Neural crest cell (in vitro differentiated cells): ENCODE results near the gene ARHGAP9. TPM values are rescaled to one million over a fixed set of nuclear protein-coding genes. Genes with fewer than 3 reads are reported as not detected.
"Not testable (repeated sequence)": the region's sequence is repeated elsewhere in the genome, so short reads cannot be mapped to it uniquely, and the experiment has no call there.

Experiments
- DNase-seq: peaks from one replicate; pipeline ENCODE4 v3.0.0; 2021; ENCODE audit warnings: low read depth, mixed read lengths, low spot score
- H3K27ac Mint-ChIP-seq: one replicate; pipeline ENCODE4 v1.8.0; 2021; ENCODE audit warnings: mild to moderate bottlenecking, mixed read lengths; ENCODE audit not compliant: unreplicated experiment
- H3K27me3 Mint-ChIP-seq: 2 replicates; pipeline ENCODE4 v1.8.0; 2021; ENCODE audit warnings: low read depth, mild to moderate bottlenecking, mixed read lengths
- H3K36me3 Mint-ChIP-seq: 2 replicates; pipeline ENCODE4 v1.8.0; 2021; ENCODE audit warnings: low read depth, mild to moderate bottlenecking, mixed read lengths
- H3K4me1 Mint-ChIP-seq: 2 replicates; pipeline ENCODE4 v1.8.0; 2021; ENCODE audit warnings: mixed read lengths
- H3K4me3 Mint-ChIP-seq: one replicate; pipeline ENCODE4 v1.8.0; 2021; ENCODE audit warnings: mild to moderate bottlenecking, mixed read lengths
- H3K9me3 Mint-ChIP-seq: 2 replicates; pipeline ENCODE4 v1.8.0; 2021; ENCODE audit warnings: mixed read lengths
- CTCF ChIP-seq: fragments of 200-600 bp; sonication (generic); conservative IDR thresholded peaks from 2 replicates; pipeline ENCODE4 v1.5.0; 2021; ENCODE audit warnings: antibody characterized with exemption, mild to moderate bottlenecking
- total RNA-seq: library from RNA; stranded (reverse); gene quantifications from 2 replicates; pipeline ENCODE4 v1.2.1, GENCODE V29; 2021

Gene ARHGAP9
- total RNA-seq, 1 donor from 2014 or later = 0.56 TPM

DNA sequence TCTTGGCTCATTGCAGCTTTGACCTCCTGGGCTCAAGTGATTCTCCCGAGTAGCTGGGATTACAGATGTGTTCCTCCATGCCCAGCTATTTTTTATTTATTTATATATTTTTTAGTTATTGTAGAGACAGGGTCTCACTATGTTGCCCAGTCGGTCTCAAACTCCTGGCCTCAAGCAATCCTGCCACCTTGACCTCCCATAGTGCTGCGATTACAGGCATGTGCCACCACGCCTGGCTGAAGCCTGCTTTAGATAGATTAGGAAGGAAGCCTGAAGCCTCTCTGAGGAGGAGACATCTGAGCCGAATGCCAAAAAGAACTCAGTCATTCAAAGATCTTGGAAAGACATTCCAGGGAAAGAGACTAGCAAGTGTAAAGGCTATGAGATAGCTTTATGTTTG lies 34.9 kb downstream of the ARHGAP9 start:
- H3K27ac Mint-ChIP-seq = no peak overlapping the region
- H3K9me3 Mint-ChIP-seq = no peaks in the 10 kb centered on the region
- H3K4me3 Mint-ChIP-seq = no peak overlapping the region
- no peaks in the 10 kb centered on the region for H3K27me3 Mint-ChIP-seq
- H3K36me3 Mint-ChIP-seq = no peaks in the 10 kb centered on the region
- DNase-seq = no peak
- H3K4me1 Mint-ChIP-seq = no peaks in the 10 kb centered on the region
- no peak for TF ChIP-seq CTCF

DNA sequence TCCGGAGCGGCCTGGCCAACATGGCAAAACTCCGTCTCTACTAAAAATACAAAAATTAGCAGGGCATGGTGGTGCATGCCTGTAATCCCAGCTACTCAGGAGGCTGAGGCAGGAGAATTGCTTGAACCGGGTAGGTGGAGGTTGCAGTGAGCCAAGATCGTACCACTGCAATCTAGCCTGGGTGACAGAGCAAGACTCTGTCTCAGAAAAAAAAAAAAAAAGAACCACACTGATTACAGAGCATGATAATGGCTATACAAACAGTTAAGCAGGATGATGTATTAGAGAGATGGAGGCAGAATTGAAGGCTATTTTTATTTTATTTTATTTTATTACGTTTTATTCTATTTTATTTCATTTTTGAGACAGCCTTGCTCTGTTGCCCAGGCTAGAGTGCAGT lies 35.3 kb downstream of the ARHGAP9 start:
- DNase-seq, H3K27ac Mint-ChIP-seq, H3K9me3 Mint-ChIP-seq: not testable (repeated sequence)

GRCh38 chr12:57441846-57442427 lies 37.7 kb downstream of the ARHGAP9 start:
- no peak for TF ChIP-seq CTCF
- Mint-ChIP-seq H3K36me3 (no peaks in the 10 kb centered on the region), H3K4me3 (no peak overlapping the region), H3K4me1 (no peaks in the 10 kb centered on the region), H3K9me3 (no peaks in the 10 kb centered on the region), H3K27ac (no peak overlapping the region), H3K27me3 (no peaks in the 10 kb centered on the region)
- no peak for DNase-seq

More for the DNA sequence above, 35.3 kb downstream of the ARHGAP9 start:
- H3K36me3 Mint-ChIP-seq, H3K4me3 Mint-ChIP-seq, H3K27me3 Mint-ChIP-seq, H3K4me1 Mint-ChIP-seq: not testable (repeated sequence)

- not testable (repeated sequence) for H3K9me3 Mint-ChIP-seq, H3K4me3 Mint-ChIP-seq, H3K36me3 Mint-ChIP-seq, H3K27ac Mint-ChIP-seq, H3K27me3 Mint-ChIP-seq, DNase-seq, H3K4me1 Mint-ChIP-seq
These were observed 38.3 kb downstream of the ARHGAP9 start for GRCh38 chr12:57441393-57441792.

- Mint-ChIP-seq H3K4me1 (no peaks in the 10 kb centered on the region), H3K36me3 (no peaks in the 10 kb centered on the region), H3K9me3 (no peaks in the 10 kb centered on the region), H3K27me3 (no peaks in the 10 kb centered on the region), H3K27ac (no peak overlapping the region), H3K4me3 (no peak overlapping the region)
- no peak for DNase-seq
- TF ChIP-seq CTCF = no peak
These were observed 39.9 kb downstream of the ARHGAP9 start for GRCh38 chr12:57439762-57440266.

GRCh38 chr12:57438400-57438799 lies 41.3 kb downstream of the ARHGAP9 start:
- Mint-ChIP-seq H3K4me3 (no peak overlapping the region), H3K36me3 (no peaks in the 10 kb centered on the region), H3K27ac (no peak overlapping the region), H3K27me3 (no peaks in the 10 kb centered on the region), H3K9me3 (no peaks in the 10 kb centered on the region), H3K4me1 (no peaks in the 10 kb centered on the region)
- no peak for TF ChIP-seq CTCF
- DNase-seq = no peak
